GM18502 (cell line): ENCODE data around the gene RNF183.
"Not testable (repeated sequence)": the region's sequence is repeated elsewhere in the genome, so short reads cannot be mapped to it uniquely, and the experiment has no call there.

Source experiments
- ATAC-seq: cut with Tn5 transposase; IDR thresholded peaks from one replicate; pipeline ENCODE4 v1.9.1; 2021; ENCODE audit warnings: mild to moderate bottlenecking; ENCODE audit not compliant: unreplicated experiment, poor library complexity

The RNF183 gene

GRCh38 chr9:113319054-113319453 lies 15.9 kb upstream of the RNF183 start:
- ATAC-seq = no peak

GRCh38 chr9:113317777-113318176 lies 14.6 kb upstream of the RNF183 start:
- no peak for ATAC-seq

- ATAC-seq = no peak
These were observed 12.9 kb upstream of the RNF183 start for GRCh38 chr9:113316030-113316429.

GRCh38 chr9:113315231-113315630 lies 12.1 kb upstream of the RNF183 start:
- no peak for ATAC-seq

GRCh38 chr9:113313261-113313660 lies 10.1 kb upstream of the RNF183 start:
- no peak for ATAC-seq

- ATAC-seq = no peak
These were observed 8.8 kb upstream of the RNF183 start for GRCh38 chr9:113311961-113312360.

- ATAC-seq = no peak
These were observed 7.4 kb upstream of the RNF183 start for GRCh38 chr9:113310538-113310937.

GRCh38 chr9:113309204-113309813 lies 6.1 kb upstream of the RNF183 start:
- no peak for ATAC-seq

- no peak for ATAC-seq
These were observed 4.3 kb upstream of the RNF183 start for GRCh38 chr9:113307396-113307975.

- ATAC-seq = no peak
These were observed 3.4 kb upstream of the RNF183 start for GRCh38 chr9:113306566-113306965.

GRCh38 chr9:113301548-113301947 lies 1.6 kb downstream of the RNF183 start:
- ATAC-seq = no peak

GRCh38 chr9:113299800-113300292 lies 3.3 kb downstream of the RNF183 start:
- ATAC-seq = no peak

GRCh38 chr9:113298924-113299770 lies 4.0 kb downstream of the RNF183 start:
- ATAC-seq = no peak

GRCh38 chr9:113298311-113298710 lies 4.9 kb downstream of the RNF183 start:
- no peak for ATAC-seq

- ATAC-seq = no peak
These were observed 6.2 kb downstream of the RNF183 start for GRCh38 chr9:113296796-113297558.

GRCh38 chr9:113296247-113296646 lies 6.9 kb downstream of the RNF183 start:
- not testable (repeated sequence) for ATAC-seq

GRCh38 chr9:113293285-113293878 lies 9.8 kb downstream of the RNF183 start:
- ATAC-seq = no peak

- ATAC-seq = no peak
These were observed 13.0 kb downstream of the RNF183 start for GRCh38 chr9:113290052-113290607.

- ATAC-seq = no peak
These were observed 14.1 kb downstream of the RNF183 start for GRCh38 chr9:113289091-113289490.

GRCh38 chr9:113281356-113281755 lies 21.8 kb downstream of the RNF183 start:
- no peak for ATAC-seq
